Mucosa of descending colon (tissue), 3 donors: ENCODE data around the gene VCAM1. TPM values are rescaled to one million over a fixed set of nuclear protein-coding genes. Genes with fewer than 3 reads are reported as not detected.

Source experiments
- ATAC-seq: fragments of 200-7000 bp; cut with Tn5 transposase; one replicate; pipeline ENCODE4 v1.9.1; 2020; ENCODE audit warnings: mild to moderate bottlenecking, moderate library complexity
- DNase-seq, 3 donors: peaks; one replicate each; pipeline ENCODE4 v3.0.0-alpha.2; 2020
- H3K36me3 ChIP-seq: fragments of 200-600 bp; one replicate; pipeline ENCODE4 v1.8.0; 2021; ENCODE audit warnings: low read depth, mild to moderate bottlenecking
- H3K4me1 ChIP-seq: fragments of 200-600 bp; one replicate; pipeline ENCODE4 v1.8.0; 2021; ENCODE audit warnings: low read depth, mild to moderate bottlenecking
- H3K4me3 ChIP-seq: fragments of 200-600 bp; one replicate; pipeline ENCODE4 v1.8.0; 2021; ENCODE audit warnings: mild to moderate bottlenecking
- H3K9me3 ChIP-seq: fragments of 200-600 bp; one replicate; pipeline ENCODE4 v1.8.0; 2021; ENCODE audit warnings: mild to moderate bottlenecking
- intact Hi-C, 2 donors: fragments of 100-400 bp; cut with DNase I in 1 of 2; cut with micrococcal nuclease in 1 of 2; formaldehyde crosslinking; loops; one replicate each; pipeline versions ENCODE4 v1.11.0 to v1.11.1; 2022; cut with DNase I, micrococcal nuclease
- total RNA-seq, 3 donors: library from RNA; stranded (reverse); fragmentation: NEBNext Ultra II Directional in 2 of 3; extraction: Animal tissue kit (Norgen Biotek cat#: 25700) in 2 of 3; gene quantifications; one replicate each; pipeline versions ENCODE4 v1.2.1 to v1.2.4, GENCODE V29; 2021 to 2023
- TF ChIP-seq, protein P1 (sequence below): fragments of 200-600 bp; IDR thresholded peaks from one replicate; pipeline ENCODE4 v1.8.0; 2022; ENCODE audit warnings: antibody characterized with exemption, mild to moderate bottlenecking
- donor health status: DM: no; HTN: no; CAD: no; lungs with moderate emphysema.
- donor health status: DM: no; HTN: no; CAD: no.
- donor health status: DM: no; HTN: yes; CAD: no.

VCAM1 gene
- total RNA-seq, 3 donors from 2014 or later, result 4.0 to 9.4 (median 6.5) TPM

DNA sequence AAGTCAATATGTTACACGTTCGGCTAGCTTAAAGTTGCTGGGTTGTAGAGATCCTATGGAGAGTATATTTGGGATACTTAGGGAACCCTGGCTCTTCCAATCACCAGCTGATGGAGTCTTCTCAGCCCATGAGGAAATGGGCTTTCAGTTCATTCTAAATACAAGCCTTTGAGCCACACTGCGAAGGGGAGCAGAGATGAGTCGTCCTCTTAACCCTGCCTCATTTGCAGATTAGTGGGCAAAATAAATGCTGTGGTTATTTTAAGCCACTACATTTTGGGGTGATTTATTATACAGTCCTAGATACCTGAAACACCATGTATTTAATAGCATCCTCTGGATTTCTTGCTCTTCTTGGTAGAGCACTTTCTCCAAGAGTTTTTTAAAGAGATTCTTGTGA lies 19.0 kb upstream of the VCAM1 start:
- Histone ChIP-seq H3K4me1 (no peaks in the 10 kb centered on the region), H3K36me3 (no peaks in the 10 kb centered on the region), H3K9me3 (no peaks in the 10 kb centered on the region), H3K4me3 (no peak overlapping the region)
- no peak for ATAC-seq
- TF ChIP-seq, protein P1, sequence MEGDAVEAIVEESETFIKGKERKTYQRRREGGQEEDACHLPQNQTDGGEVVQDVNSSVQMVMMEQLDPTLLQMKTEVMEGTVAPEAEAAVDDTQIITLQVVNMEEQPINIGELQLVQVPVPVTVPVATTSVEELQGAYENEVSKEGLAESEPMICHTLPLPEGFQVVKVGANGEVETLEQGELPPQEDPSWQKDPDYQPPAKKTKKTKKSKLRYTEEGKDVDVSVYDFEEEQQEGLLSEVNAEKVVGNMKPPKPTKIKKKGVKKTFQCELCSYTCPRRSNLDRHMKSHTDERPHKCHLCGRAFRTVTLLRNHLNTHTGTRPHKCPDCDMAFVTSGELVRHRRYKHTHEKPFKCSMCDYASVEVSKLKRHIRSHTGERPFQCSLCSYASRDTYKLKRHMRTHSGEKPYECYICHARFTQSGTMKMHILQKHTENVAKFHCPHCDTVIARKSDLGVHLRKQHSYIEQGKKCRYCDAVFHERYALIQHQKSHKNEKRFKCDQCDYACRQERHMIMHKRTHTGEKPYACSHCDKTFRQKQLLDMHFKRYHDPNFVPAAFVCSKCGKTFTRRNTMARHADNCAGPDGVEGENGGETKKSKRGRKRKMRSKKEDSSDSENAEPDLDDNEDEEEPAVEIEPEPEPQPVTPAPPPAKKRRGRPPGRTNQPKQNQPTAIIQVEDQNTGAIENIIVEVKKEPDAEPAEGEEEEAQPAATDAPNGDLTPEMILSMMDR, result no peak
- DNase-seq, result no peak
- intact Hi-C loops, result no loop called here

DNA sequence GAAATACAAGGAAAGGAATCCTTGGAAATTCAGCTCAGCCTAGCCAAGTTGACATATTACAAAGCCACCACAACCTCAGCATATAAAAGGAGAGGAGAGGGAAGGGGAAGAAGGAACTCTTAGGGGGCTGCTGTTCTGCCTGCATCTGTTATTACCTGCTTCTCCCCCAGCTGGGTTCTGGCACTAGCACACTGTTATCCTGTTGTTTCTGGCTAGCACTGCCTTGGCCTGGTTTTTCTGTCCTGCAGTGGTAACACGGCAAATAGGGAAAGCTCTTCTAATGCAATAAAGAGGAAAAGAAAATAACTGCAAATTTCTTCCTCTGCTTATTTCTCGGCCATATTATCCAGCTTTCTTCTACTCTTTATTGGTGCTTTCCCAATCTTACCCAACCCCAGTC lies 16.5 kb upstream of the VCAM1 start:
- ATAC-seq (no peak), DNase-seq (no peak)
- Histone ChIP-seq H3K4me1 (no peaks in the 10 kb centered on the region), H3K9me3 (no peaks in the 10 kb centered on the region), H3K36me3 (no peaks in the 10 kb centered on the region), H3K4me3 (no peak overlapping the region)
- intact Hi-C loops, result no loop called here
- TF ChIP-seq, protein P1, result no peak

DNA sequence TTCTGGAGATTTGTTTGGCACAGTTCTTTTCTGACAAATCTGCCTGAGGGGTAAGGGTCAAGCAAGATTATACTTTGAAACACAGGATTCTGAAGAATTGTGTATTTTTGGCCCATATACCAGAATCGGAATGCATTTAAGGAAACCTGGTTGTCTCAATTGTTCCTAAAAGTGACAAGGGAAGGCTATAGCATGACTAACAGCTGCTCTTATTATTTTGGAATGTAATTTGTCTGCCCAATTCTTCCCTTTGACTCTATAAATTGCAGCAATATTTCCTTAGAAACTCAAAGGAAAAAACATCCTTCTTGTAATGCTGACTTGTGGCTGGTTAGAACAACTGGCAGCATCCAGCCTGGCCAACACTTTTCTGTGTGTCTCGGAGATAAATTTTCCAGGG lies 15.8 kb upstream of the VCAM1 start:
- TF ChIP-seq, protein P1, result no peak
- Histone ChIP-seq H3K36me3 (no peaks in the 10 kb centered on the region), H3K4me1 (no peaks in the 10 kb centered on the region), H3K4me3 (no peak overlapping the region), H3K9me3 (no peaks in the 10 kb centered on the region)
- ATAC-seq (no peak), DNase-seq (no peak)
- intact Hi-C loops, result no loop called here

DNA sequence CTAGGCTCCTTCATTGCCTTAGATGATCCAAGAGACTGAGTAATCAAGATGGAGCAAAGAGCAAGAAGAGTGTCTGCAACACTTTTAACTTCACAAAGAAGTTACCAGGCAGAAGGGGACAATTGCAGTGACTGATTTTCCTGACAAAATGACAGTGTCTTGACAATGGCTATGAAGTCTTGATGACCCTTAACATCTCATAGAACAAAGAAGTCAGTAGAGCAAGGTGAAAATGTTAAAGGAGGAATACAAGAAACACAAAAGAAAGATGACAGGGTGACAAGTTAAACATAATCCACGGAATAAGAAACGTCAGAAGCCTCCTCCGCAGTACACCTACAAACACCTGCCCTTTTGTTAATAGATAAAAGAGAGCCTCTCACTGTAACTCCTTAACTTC lies 15.1 kb upstream of the VCAM1 start:
- ATAC-seq, result no peak
- DNase-seq, result no peak

DNA sequence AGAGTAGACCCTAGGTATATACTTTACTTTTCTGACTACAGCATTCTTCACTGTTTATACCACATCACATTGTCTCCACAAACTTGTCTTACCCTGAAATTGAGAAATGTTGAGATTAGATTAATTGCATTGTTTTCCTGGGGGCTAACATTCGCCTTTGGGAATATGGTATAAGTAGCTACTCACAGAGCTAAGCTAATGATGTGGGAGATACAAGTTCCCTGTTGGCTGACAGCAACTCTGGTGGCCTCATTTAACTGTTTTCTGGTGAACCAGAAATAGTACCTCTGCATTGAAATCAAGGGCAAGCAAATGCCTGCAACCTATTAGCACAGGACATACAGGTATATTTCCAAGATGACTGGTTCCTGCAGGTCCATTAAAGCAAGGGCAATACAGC lies 13.2 kb upstream of the VCAM1 start:
- Histone ChIP-seq H3K4me3 (no peak overlapping the region), H3K36me3 (no peaks in the 10 kb centered on the region), H3K9me3 (no peaks in the 10 kb centered on the region), H3K4me1 (no peaks in the 10 kb centered on the region)
- DNase-seq, result no peak
- TF ChIP-seq, protein P1, result no peak
- ATAC-seq, result no peak
- intact Hi-C loops, result no loop called here

More for the DNA sequence above, 15.1 kb upstream of the VCAM1 start:
- Histone ChIP-seq H3K36me3 (no peaks in the 10 kb centered on the region), H3K9me3 (no peaks in the 10 kb centered on the region), H3K4me3 (no peak overlapping the region), H3K4me1 (no peaks in the 10 kb centered on the region)
- TF ChIP-seq, protein P1, result no peak
- intact Hi-C loops, result no loop called here

DNA sequence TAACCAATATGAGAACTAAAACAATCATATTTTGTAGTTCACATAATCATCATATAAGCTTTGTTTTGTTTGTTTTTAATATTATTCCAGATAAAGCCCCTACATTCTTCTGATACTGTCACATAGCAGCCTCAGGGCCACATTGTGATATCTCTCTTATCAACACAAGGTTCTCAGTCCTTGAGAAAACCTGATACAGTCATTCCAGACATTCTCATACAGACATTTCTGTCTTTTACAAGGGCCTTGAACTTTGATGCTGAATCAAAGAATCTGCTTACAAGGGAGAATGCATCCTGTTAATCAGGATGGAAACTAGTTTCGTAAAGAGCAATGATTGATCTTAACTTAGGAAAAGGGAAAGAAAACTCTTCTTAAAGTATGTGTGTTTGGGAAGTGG lies 12.7 kb upstream of the VCAM1 start:
- Histone ChIP-seq H3K4me3 (no peak overlapping the region), H3K4me1 (no peaks in the 10 kb centered on the region), H3K36me3 (no peaks in the 10 kb centered on the region), H3K9me3 (no peaks in the 10 kb centered on the region)
- DNase-seq (no peak), ATAC-seq (no peak)
- TF ChIP-seq, protein P1, result no peak
- intact Hi-C loops, result no loop called here
